ENCODE data around the gene SCO1.

- no peak for TF ChIP-seq CTCF (IDR thresholded peaks at IDR 0.05)
- TF ChIP-seq POLR2AphosphoS5 (IDR thresholded peaks at IDR 0.05; ENCODE audit: low read depth, low read length): no peak
Observed at GRCh38 chr17:10741416-10742135, 44.2 kb upstream of the SCO1 start.

Data from Panc1 (cell line).